K562 (cell line): Measurements from ENCODE around the gene LASP1NB.

Experiments
- ATAC-seq: fragments of 200-7000 bp; cut with Tn5 transposase; 3 replicates; pipeline ENCODE4 v1.9.1; 2020; ENCODE audit warnings: moderate library complexity
- BruUV-seq: library from RNA; stranded (reverse); fragments of 400-500 nt; replicated peaks from 2 replicates; lab custom pipeline; 2021; lab: Mats Ljungman, UMichigan
- CTCF ChIA-PET: fragments of 300-600 bp; formaldehyde crosslinking; extraction: SDS; loops from one replicate; lab custom pipeline; 2021; ENCODE audit warnings: low intra/inter-chr PET ratio; lab: Yijun Ruan, JAX
- POLR2A ChIA-PET: fragments of 300-600, 350-650 bp; sonication (Branson Sonifier 250); formaldehyde crosslinking; extraction: SDS; loops from one replicate; lab custom pipeline; 2021; ENCODE audit warnings: antibody characterized with exemption, inconsistent platforms; lab: Yijun Ruan, JAX
- DNase-seq, 4 experiments: peaks; one replicate each; pipeline versions ENCODE4 v3.0.0 to v3.0.0-alpha.2; 2011 to 2018; ENCODE audit warnings: low spot score in 3 of 4, mixed read lengths in 3 of 4; ENCODE audit errors: extremely low read depth in 1 of 4
- FAIRE-seq: peaks from 2 replicates; lab custom pipeline; 2011; peaks lifted over from hg19 to GRCh38; lab: Jason Lieb, UNC
- H2AFZ ChIP-seq: 2 replicates; pipeline ENCODE4 v1.6.0; 2011; ENCODE audit warnings: low read depth, low read length, control low read depth, inconsistent platforms
- H3K27ac ChIP-seq: fragments of 200-600 bp; 3 replicates; pipeline ENCODE4 v1.8.0; 2011; ENCODE audit warnings: low read depth, mild to moderate bottlenecking, control low read depth, inconsistent platforms, low read length, moderate library complexity, mixed read lengths; ENCODE audit errors: extremely low read depth
- H3K27me3 ChIP-seq, 2 experiments: fragments of 300-600 bp in 1 of 2; 2 replicates in 1 of 2; 3 replicates in 1 of 2; pipeline versions ENCODE4 v1.6.0 to v1.8.0; 2011; ENCODE audit warnings: inconsistent platforms in 2 of 2, low read length in 2 of 2, mild to moderate bottlenecking in 1 of 2, mixed read lengths in 1 of 2, moderate library complexity in 1 of 2; ENCODE audit not compliant: control insufficient read depth in 2 of 2, insufficient read depth in 2 of 2
- H3K36me3 ChIP-seq: fragments of 300-600 bp; 3 replicates; pipeline ENCODE4 v1.8.0; 2011; ENCODE audit warnings: mild to moderate bottlenecking, low read length, inconsistent platforms; ENCODE audit not compliant: control insufficient read depth, insufficient read depth
- H3K4me1 ChIP-seq, 2 experiments: fragments of 200-600 bp in 1 of 2; replicated peaks in 1 of 2; 2 replicates in 1 of 2; 3 replicates in 1 of 2; pipeline versions ENCODE4 v1.5.1 to v1.8.0; 2011; ENCODE audit warnings: inconsistent platforms in 2 of 2, low read length in 2 of 2, mild to moderate bottlenecking in 1 of 2, mixed read lengths in 1 of 2, moderate library complexity in 1 of 2; ENCODE audit not compliant: control insufficient read depth in 2 of 2, insufficient read depth in 2 of 2
- H3K4me2 ChIP-seq: 2 replicates; pipeline ENCODE4 v1.6.1; 2011; ENCODE audit warnings: low read length, control low read depth, inconsistent platforms, mixed read lengths; ENCODE audit not compliant: insufficient read depth
- H3K4me3 ChIP-seq: fragments of 200-600 bp; sonication (generic), shearing (Covaris generic); 2 replicates; pipeline ENCODE4 v1.5.1; 2016; ENCODE audit warnings: control low read depth, inconsistent platforms
- H3K79me2 ChIP-seq: fragments of 200-600 bp; 3 replicates; pipeline ENCODE4 v1.8.0; 2011; ENCODE audit warnings: low read length, inconsistent platforms; ENCODE audit not compliant: control insufficient read depth, insufficient read depth
- H3K9ac ChIP-seq, 2 experiments: 2 replicates each; pipeline versions ENCODE4 v1.6.0 to v1.6.1; 2011; ENCODE audit warnings: low read depth in 2 of 2, low read length in 2 of 2, control low read depth in 1 of 2, inconsistent platforms in 1 of 2, mild to moderate bottlenecking in 1 of 2, mixed read lengths in 1 of 2; ENCODE audit not compliant: insufficient read depth in 1 of 2
- H3K9me1 ChIP-seq: one replicate; pipeline ENCODE4 v1.6.0; 2011; ENCODE audit warnings: inconsistent platforms, mild to moderate bottlenecking, low read length, moderate library complexity; ENCODE audit not compliant: control insufficient read depth, insufficient read depth
- H3K9me3 ChIP-seq: replicated peaks from 2 replicates; pipeline ENCODE4 v1.5.1; 2011; ENCODE audit warnings: low read depth, low read length, inconsistent platforms; ENCODE audit not compliant: control insufficient read depth, insufficient read depth
- H4K20me1 ChIP-seq: replicated peaks from 2 replicates; pipeline ENCODE4 v1.6.1; 2011; ENCODE audit warnings: low read length, inconsistent platforms, mixed read lengths; ENCODE audit not compliant: control insufficient read depth, insufficient read depth
- BCOR ChIP-seq: fragments of 450-650 bp; IDR thresholded peaks from 2 replicates; pipeline ENCODE4 v1.6.1; 2016
- NFE2L1 ChIP-seq: fragments of 450-650 bp; IDR thresholded peaks from 2 replicates; pipeline ENCODE4 v1.6.1; 2016; ENCODE audit warnings: missing genetic modification characterization, low read depth, mild to moderate bottlenecking, missing compliant biosample characterization, moderate library complexity, borderline replicate concordance
- NFXL1 ChIP-seq: fragments of 450-650 bp; formaldehyde crosslinking; IDR thresholded peaks from 2 replicates; pipeline ENCODE4 v1.4.0; 2021; ENCODE audit warnings: mild to moderate bottlenecking
- RBM25 ChIP-seq: fragments of 200-400 bp; formaldehyde crosslinking; IDR thresholded peaks from 2 replicates; pipeline ENCODE4 v1.6.1; 2018; ENCODE audit warnings: low read length, low read depth, moderate library complexity; ENCODE audit not compliant: severe bottlenecking
- ZKSCAN1 ChIP-seq: fragments of 150-350 bp; IDR thresholded peaks from 2 replicates; pipeline ENCODE4 v1.6.1; 2016; ENCODE audit warnings: low read depth, low read length
- ZNF146 ChIP-seq: IDR thresholded peaks from one replicate; pipeline ENCODE4 v1.6.1; 2018; ENCODE audit warnings: missing compliant biosample characterization; ENCODE audit not compliant: unreplicated experiment
- ZNF347 ChIP-seq: fragments of 450-650 bp; formaldehyde crosslinking; IDR thresholded peaks from 2 replicates; pipeline ENCODE4 v1.4.0; 2020; ENCODE audit warnings: low read depth, mild to moderate bottlenecking, moderate library complexity
- ZNF696 ChIP-seq: fragments of 250-450 bp; sonication (Bioruptor Pico); conservative IDR thresholded peaks from 2 replicates; pipeline ENCODE4 v1.4.0; 2020; ENCODE audit warnings: mild to moderate bottlenecking, moderate library complexity
- WGBS: fragments of 100-300 bp; shearing (Covaris generic); methylation state at CpG from one replicate; pipeline ENCODE4 v1.1.6; 2016; ENCODE audit warnings: low coverage, mixed read lengths; ENCODE audit not compliant: insufficient coverage; ENCODE audit errors: missing lambda C conversion rate; 5-methylcytosine and 5-hydroxymethylcytosine counted together
- in situ Hi-C: fragments of 300-500 bp; cut with MboI; formaldehyde crosslinking; loops from 4 replicates; pipeline ENCODE4 v1.15.0; 2018; ENCODE audit warnings: inconsistent platforms, mixed read lengths
- intact Hi-C: fragments of 100-400 bp; cut with micrococcal nuclease; formaldehyde crosslinking; loops from 2 replicates; pipeline ENCODE4 v1.14.2; 2022
- TF ChIP-seq, protein P1 (sequence below): sonication (generic); formaldehyde crosslinking; IDR thresholded peaks from 2 replicates; pipeline ENCODE4 v1.8.1; 2023; ENCODE audit warnings: mild to moderate bottlenecking, missing genetic modification reagents
- TF ChIP-seq, protein P2 (sequence below): fragments of 450-650 bp; IDR thresholded peaks from 2 replicates; pipeline ENCODE4 v1.6.1; 2018; ENCODE audit warnings: mild to moderate bottlenecking, low read depth; ENCODE audit not compliant: partially characterized antibody
- TF ChIP-seq, protein P3 (sequence below): fragments of 250-450 bp; sonication (Bioruptor Pico); IDR thresholded peaks from 2 replicates; pipeline ENCODE4 v1.5.0; 2021; ENCODE audit warnings: mild to moderate bottlenecking, moderate library complexity
- TF ChIP-seq, protein P4 (sequence below): IDR thresholded peaks from 2 replicates; pipeline ENCODE4 v1.6.1; 2016; ENCODE audit warnings: missing genetic modification characterization, missing compliant biosample characterization
- TF ChIP-seq, protein P5 (sequence below): sonication (generic); formaldehyde crosslinking; IDR thresholded peaks from 2 replicates; pipeline ENCODE4 v1.8.0; 2022; ENCODE audit warnings: mild to moderate bottlenecking, low read depth, missing genetic modification reagents

Gene LASP1NB

DNA sequence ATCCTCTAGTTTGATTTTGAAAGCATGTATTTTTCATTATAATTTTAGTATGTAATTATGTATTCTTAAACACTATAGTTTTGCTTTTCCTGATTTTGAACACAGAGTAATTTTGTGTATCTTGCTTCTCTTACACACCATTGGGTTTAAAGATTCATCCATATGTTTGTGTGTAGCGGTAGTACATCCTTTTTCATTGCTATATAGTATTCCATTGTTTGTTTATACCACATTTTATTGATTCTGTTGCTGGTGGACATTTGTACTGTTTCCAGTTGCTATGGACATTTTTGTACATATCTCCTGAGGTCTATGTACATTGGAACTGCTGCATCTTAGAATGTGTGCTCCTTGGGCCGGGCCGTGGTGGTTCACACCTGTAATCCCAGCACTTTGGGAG, 20.5 kb upstream of the LASP1NB start:
- peaks cover 18% of the 10 kb centered on the region for H3K79me2 ChIP-seq
- no peak overlapping the region for H3K9ac ChIP-seq
- BruUV-seq = no TSS peak
- in situ Hi-C loops = no loop called here
- peaks cover 19% of the 10 kb centered on the region for H4K20me1 ChIP-seq
- POLR2A ChIA-PET = no interaction called here
- CTCF ChIA-PET = no interaction called here
- H2AFZ ChIP-seq = no peak overlapping the region
- no peak overlapping the region for H3K27ac ChIP-seq
- intact Hi-C loops = no loop called here
- no peak overlapping the region for H3K4me2 ChIP-seq
- 100% methylated on average over 3 of the region's 3 CpGs for WGBS
- DNase-seq (no peak), FAIRE-seq (no peak), ATAC-seq (no peak)
- no peaks in the 10 kb centered on the region for H3K27me3 ChIP-seq
- peaks cover 56% of the 10 kb centered on the region for H3K36me3 ChIP-seq
- H3K4me1 ChIP-seq = peaks cover 11 to 22% of the 10 kb centered on the region in 2 experiments
- H3K9me3 ChIP-seq = no peaks in the 10 kb centered on the region
- no peaks in the 10 kb centered on the region for H3K9me1 ChIP-seq
- no peak overlapping the region for H3K4me3 ChIP-seq
- TF ChIP-seq ZNF347 (CRISPR knock-in tag) = no peak
- TF ChIP-seq, protein P1, sequence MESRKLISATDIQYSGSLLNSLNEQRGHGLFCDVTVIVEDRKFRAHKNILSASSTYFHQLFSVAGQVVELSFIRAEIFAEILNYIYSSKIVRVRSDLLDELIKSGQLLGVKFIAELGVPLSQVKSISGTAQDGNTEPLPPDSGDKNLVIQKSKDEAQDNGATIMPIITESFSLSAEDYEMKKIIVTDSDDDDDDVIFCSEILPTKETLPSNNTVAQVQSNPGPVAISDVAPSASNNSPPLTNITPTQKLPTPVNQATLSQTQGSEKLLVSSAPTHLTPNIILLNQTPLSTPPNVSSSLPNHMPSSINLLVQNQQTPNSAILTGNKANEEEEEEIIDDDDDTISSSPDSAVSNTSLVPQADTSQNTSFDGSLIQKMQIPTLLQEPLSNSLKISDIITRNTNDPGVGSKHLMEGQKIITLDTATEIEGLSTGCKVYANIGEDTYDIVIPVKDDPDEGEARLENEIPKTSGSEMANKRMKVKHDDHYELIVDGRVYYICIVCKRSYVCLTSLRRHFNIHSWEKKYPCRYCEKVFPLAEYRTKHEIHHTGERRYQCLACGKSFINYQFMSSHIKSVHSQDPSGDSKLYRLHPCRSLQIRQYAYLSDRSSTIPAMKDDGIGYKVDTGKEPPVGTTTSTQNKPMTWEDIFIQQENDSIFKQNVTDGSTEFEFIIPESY = peak; percentile 81
- TF ChIP-seq, protein P2, sequence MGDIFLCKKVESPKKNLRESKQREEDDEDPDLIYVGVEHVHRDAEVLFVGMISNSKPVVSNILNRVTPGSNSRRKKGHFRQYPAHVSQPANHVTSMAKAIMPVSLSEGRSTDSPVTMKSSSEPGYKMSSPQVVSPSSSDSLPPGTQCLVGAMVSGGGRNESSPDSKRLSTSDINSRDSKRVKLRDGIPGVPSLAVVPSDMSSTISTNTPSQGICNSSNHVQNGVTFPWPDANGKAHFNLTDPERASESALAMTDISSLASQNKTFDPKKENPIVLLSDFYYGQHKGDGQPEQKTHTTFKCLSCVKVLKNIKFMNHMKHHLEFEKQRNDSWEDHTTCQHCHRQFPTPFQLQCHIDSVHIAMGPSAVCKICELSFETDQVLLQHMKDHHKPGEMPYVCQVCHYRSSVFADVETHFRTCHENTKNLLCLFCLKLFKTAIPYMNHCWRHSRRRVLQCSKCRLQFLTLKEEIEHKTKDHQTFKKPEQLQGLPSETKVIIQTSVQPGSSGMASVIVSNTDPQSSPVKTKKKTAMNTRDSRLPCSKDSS = no peak
- peak; percentile 69 for TF ChIP-seq RBM25
- TF ChIP-seq BCOR = peak; percentile 48; the same call in 1 of the 2 replicates
- TF ChIP-seq ZNF696 (CRISPR knock-in tag) = no peak
- TF ChIP-seq NFE2L1 = no peak
- no peak for TF ChIP-seq NFXL1 (CRISPR knock-in tag)
- TF ChIP-seq, protein P3, sequence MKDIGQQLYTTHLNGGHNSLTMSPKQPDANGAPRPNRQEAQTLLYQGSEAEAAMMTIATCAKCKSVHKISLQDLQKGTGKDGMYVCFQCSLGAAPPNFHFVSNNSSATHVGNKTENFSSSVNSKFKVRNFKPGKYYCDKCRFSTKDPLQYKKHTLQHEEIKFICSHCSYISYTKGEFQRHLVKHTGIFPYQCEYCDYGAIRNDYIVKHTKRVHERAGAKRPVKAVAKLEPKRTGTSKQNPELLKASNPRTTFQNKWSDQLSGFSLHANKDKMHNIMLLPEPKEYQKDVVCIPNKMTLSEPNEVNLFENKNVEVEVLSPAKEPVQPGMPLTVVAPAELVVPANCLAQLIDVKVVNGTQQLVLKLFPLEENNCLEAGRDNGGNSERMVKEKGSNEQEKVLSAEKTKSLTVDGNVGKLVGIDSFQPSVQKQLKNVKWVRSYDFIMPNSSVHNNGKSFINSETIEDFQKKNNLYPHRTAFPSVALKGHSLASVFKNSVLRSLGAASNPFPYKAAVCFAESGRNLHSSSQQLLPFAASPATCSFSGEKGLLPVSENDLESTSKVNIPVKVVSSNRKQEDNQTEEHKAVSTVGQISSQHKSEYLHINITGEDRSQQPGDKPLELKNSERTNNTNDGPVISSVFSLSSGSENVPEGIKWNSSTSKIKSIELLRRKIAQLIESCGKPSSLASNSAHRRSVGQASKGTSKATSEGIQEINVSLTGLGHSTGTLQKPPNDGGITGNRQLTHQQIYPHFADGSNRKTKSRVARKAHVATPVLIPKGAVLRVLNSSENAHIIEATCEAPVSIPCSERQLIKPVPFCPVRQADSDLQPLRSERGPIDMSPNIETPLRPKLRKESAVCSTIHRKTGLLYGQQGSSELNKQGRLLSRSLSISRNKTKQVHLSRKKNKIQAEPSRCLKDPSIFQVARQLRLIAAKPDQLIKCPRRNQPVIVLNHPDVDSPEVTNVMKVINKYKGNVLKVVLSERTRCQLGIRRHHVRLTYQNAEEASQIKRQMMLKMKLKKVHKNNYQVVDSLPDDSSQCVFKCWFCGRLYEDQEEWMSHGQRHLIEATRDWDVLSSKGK (CRISPR knock-in tag) = no peak
- no peak for TF ChIP-seq ZKSCAN1
- TF ChIP-seq, protein P4, sequence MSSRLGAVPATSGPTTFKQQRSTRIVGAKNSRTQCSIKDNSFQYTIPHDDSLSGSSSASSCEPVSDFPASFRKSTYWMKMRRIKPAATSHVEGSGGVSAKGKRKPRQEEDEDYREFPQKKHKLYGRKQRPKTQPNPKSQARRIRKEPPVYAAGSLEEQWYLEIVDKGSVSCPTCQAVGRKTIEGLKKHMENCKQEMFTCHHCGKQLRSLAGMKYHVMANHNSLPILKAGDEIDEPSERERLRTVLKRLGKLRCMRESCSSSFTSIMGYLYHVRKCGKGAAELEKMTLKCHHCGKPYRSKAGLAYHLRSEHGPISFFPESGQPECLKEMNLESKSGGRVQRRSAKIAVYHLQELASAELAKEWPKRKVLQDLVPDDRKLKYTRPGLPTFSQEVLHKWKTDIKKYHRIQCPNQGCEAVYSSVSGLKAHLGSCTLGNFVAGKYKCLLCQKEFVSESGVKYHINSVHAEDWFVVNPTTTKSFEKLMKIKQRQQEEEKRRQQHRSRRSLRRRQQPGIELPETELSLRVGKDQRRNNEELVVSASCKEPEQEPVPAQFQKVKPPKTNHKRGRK (tag) = 0 out of 2 replicates have a peak, but pooled peaks have one; percentile 28
- TF ChIP-seq ZNF146 = peak; percentile 99
- TF ChIP-seq, protein P5, sequence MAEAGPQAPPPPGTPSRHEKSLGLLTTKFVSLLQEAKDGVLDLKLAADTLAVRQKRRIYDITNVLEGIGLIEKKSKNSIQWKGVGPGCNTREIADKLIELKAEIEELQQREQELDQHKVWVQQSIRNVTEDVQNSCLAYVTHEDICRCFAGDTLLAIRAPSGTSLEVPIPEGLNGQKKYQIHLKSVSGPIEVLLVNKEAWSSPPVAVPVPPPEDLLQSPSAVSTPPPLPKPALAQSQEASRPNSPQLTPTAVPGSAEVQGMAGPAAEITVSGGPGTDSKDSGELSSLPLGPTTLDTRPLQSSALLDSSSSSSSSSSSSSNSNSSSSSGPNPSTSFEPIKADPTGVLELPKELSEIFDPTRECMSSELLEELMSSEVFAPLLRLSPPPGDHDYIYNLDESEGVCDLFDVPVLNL (CRISPR knock-in tag) = no peak
